GM21515 (cell line): ENCODE data around the gene ZMYND12.

ENCODE experiments used
- ATAC-seq: cut with Tn5 transposase; IDR thresholded peaks from one replicate; pipeline ENCODE4 v1.9.1; 2021; ENCODE audit not compliant: unreplicated experiment

The ZMYND12 gene

DNA sequence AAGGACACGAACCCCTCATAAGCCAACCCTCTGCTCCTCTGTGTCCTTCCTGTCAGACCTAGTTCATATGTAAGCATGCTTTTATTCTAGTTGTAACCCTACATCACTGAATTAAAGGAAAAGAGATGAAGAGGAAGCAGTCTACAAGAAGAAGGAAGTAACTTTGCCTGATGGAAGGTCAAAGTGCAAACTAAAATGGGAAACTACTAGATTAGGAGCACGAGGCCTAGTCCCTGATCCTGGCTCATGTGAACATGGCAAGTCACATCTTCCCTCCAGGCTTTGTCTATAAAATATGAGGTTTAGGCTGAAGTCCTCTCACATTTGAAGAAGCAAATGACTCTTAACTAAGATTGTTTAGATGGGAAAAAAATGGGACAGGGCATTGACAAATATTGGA lies 13.2 kb downstream of the ZMYND12 start:
- ATAC-seq = no peak

DNA sequence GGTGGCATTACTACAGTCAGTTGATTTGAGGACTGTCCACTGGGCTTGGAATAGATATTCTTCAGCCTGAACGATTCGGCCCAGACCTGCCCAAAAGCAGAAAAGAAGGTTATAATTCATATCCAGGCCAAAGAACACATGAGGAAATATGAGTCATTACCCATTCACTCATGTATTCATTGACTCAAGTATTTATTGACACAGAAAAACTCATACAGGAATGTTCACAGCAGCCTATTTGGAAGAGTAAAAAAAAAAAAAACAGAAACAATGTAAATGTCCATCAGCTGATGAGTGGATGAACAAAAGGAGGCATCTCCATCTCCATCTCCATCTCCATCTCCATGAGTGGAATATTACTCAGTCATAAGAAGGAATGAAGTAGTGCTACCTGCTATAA lies 15.9 kb downstream of the ZMYND12 start:
- no peak for ATAC-seq

DNA sequence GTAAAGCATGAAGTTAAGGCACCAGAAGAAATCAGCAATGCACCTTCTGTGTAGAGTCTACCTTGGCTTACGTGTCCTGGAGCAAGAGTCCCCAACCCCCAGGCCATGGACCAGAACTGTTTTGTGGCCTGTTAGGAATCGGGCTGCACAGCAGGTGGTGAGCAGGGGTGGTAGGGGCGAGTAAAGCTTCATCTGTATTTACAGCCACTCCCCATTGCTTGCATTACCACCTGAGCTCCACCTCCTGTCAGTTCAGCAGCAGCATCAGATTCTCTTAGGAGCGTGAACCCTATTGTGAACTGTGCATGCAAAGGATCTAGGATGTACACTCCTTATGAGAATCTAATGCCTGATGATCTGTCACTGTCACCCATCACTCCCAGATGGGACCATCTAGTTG lies 21.5 kb downstream of the ZMYND12 start:
- no peak for ATAC-seq

DNA sequence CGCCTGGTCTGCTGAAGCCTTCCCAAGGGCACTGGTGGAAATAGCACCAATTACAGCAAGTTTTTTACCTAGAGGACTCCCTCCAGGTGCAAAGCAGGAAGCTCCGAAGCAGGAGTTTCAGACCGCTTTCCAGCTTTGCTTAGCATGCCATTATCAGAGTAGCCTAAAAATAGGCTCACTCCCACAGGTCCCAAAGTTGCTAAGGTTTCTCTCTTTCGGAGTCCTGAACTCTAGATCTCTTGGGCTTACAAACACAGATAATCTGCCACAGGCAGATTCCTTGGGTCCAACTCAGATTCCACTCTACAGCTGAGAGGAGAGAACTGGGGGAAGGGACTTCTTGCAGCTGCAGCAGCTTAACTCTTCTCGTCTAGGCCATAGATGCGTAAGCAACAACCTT lies 22.5 kb downstream of the ZMYND12 start:
- ATAC-seq = no peak

DNA sequence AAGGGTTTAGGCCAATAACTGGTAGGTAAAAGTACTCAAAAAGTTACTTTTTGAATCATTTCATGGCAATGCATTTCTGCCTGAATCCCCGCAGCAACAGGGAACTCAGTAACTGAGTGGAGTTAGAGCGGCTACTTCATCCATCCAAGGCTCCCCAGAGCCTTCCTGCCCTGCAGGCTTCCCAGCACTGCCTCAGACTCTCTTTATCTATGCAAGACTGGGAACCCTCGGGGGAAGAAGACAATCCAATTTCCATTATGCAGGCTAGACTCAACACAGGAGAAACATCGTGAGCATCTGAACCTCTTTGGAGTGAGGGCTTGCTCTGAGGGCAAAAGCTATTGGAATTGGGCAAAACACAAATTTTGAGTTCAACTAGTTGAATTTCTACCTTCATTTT lies 23.1 kb downstream of the ZMYND12 start:
- ATAC-seq = no peak

DNA sequence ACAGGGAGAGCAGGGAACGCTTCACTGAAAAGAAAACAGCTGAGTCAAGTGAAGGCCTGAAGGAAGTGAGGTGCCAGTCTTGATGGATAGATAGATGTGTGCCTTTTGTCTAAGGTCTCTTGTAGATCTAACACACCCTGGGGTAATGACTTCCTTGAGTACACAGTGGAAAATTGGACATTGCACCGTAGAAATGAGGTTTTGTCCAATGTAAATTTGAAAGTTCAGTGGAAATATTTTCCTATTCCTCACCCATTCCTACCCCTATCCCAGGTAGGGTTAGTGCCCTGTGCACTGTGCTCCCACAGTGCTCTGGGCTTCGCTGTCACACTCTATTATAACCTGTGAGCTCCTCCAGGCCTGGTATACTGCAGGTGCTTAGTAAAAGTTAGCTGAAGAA lies 24.3 kb downstream of the ZMYND12 start:
- ATAC-seq = no peak

DNA sequence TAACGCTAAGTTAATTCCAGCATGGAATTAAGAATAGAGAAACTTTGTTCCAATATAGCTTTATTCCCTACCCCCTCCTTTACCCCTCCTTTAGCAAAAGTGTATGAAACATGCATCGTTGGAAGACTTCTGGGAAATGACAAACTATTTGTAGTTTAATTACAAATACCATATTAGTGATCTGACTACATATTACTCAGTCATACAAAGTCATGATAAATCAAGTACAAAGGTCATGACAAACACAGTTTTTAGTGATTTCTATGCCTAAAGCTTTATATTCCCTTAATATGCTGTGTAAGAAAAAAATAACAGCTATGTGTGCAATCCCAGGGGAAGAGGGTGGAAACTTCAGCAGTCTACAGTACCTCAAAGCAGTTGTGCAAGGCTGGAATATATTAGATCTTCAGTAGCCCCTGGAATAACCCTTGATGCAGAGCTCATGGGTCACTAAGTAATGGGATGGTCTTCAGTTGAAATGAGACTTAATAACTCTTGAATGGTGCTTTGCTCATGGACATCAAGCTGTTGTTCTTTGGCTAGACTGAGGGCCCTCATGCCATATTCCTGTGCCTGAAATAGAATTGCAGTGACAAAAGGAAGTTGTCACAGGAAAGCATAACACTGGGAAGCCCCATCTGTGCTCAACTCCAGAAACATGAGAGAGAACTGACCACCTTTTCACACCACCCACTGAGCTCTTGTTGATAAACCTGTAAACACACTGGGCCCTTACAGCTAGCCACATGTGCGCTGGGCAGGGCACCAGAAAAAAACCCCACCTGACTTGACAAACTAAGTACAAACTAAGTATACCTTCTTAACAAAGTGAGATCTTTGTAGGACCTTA lies 25.3 kb downstream of the ZMYND12 start:
- no peak for ATAC-seq

DNA sequence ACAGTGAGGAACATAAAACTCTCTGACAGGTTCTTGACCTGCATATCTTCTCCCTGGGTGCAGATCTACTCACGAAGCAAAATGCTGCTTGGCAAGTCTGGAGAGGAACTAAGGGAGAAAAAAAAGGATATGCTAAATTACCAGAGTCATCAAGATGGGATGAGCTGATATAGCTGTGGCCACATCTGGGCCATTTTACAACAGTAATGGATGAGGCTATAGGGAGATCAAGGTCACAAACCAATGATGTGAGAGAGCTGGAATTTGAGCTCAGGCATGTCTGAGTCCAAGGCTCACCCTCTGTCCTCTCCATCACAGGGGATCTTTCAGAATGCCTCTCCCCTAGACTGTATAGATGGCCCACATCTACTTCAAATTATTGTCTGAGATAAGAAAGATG lies 26.2 kb downstream of the ZMYND12 start:
- no peak for ATAC-seq

DNA sequence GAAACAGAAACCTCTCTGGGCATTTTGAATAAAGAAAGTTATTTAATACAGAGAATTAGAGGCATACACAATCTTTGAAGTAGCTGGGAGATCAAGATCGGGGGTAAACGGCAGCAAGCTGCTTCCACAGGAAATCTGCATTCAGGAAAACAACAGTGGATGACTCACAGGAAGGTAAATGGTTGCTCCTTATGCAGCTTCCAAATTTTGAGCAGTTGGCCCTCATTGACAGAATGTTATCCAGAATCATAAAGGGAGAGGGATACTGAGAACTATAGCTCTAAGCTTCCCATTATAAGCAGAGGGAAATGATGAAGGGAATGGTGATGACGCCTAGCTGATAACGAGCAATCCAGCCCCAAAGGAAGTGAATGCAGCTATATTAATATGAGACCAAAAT lies 28.6 kb downstream of the ZMYND12 start:
- no peak for ATAC-seq

DNA sequence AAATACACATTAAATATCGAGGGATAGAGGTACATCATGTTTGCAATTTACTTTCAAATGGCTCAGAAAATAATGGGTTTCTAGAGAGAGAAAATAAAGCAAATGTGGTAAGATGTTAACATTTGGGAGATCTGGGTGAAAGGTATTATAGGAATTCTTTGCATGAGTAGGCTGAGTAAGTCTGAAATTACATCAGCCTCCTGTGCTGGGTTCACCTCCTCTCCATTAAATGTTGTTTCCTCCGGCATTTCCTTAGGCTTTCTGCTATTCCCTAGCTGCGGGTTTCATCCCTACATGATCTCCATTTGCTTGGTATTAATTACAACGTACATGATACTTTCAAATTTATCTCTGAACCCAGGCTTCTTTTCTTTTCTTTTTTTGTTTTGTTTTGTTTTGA lies 31.6 kb downstream of the ZMYND12 start:
- ATAC-seq = no peak

DNA sequence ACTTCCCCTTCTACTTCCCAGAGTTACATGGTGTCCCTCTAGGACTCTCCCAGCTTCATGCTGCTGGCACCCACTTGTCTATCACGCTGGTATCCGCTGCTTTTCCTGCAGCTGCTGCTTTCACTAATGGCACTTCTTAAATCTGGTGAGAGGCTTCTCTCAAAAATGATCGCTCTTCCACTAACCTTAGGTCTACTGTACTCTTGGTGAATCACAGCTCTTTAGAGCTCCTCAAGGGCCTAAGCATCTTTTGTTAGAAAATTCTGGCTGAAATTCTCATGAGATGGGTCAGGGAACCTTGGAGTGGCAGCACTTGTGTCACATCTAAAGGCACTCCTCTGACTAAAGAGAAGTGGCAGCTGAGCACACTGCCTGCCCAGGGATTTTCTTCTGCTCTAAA lies 32.1 kb downstream of the ZMYND12 start:
- ATAC-seq = no peak

DNA sequence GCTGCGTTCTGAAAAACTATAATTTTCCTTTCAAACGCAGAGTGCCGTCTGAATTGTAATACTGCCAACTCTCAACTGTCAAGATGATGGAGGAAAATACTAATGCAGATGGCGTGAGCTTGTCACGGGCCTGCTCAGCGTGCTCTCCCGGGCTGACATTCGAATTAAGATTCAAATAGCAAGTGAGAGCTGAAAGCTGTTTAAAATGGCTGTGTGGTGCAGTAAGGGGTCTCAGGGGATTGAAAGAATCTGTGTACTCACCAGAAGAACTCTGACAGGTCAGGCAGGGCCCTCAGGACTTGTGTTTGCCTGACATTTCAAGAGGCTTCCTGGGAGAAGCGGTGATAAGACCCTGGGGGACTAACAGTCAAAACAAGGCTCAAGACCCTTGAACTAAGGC lies 33.1 kb downstream of the ZMYND12 start:
- no peak for ATAC-seq

DNA sequence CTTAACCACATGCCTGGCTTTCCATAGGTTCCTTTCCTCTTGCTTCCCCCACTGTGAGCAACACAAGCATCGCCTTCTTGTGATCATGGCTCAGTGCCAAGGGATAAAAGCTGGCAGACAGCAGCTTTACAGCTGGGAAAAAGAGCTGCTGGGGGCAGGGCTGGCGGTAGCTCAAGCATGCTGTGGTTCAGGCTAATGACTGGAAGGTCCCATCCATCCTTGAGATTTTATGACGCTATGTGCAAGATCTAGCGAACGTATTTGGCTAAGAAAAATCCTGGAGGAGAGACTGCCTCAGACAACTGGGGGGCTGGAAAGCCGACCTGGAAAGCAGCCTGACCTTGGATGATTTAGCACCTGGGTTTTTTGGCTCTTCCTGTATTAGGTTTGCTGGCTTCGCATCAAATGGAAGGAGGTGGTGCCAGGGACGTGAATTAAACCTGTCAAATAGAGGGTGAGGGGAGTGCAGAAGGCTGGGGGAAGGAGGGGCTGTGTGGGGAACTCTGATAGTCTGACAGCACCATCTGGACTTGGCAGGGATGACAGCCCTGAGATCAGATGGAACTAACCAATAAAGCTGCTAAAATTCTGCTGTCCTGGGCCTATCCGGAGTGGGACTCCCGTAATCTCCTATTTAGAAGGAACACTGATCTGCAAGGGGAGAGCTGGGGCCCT lies 34.8 kb downstream of the ZMYND12 start:
- ATAC-seq = no peak

DNA sequence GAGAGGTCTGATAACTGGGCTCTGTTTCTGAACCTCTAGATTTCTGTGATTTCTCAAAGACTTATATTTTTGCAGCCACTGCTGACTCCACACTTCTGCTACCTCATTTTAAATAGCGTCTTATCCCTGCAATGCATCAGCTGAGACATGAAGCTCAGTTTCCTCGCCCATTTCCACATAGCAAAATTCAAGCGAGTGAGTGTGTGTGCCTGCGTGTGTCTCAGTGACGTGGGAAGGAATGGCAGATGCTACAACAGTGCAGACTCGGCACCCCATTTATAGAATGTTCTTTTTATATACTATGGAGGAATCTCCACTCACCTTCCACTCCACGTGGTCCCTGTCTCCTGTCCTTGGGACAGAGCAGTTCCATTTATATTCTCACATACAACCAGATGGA lies 35.7 kb downstream of the ZMYND12 start:
- no peak for ATAC-seq

DNA sequence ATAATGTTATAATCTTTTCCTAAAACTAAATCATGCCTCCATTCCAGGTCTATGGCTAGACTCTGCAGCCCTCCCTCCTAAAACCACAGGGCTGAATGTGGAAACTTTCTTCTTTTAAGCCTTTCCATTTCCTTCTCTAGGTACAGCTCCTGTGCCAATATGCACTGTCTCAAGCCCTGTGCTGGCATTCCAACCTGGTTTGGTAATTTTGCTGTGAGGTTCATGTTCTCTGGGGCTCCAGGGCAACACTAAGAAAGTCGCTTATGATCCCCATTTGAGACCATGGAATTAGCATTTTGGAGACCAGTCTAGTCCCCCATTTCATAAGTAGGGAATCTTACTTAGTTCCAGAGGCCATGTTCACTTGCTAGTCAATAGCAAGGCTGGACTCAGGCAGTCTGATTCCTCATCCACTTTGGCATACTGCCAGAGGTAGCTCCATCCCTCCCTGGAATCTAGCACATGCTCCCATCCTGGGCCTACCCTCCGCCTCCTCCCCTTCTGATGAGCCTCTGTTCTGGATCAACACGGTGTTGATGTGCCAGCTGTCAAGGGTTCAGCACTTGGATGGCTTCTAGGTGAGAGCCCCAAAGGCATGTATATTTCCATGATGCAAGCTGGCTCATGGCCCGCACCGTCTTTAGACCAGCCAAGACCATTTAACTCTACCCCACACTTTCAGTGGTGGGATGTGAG lies 36.5 kb downstream of the ZMYND12 start:
- no peak for ATAC-seq

DNA sequence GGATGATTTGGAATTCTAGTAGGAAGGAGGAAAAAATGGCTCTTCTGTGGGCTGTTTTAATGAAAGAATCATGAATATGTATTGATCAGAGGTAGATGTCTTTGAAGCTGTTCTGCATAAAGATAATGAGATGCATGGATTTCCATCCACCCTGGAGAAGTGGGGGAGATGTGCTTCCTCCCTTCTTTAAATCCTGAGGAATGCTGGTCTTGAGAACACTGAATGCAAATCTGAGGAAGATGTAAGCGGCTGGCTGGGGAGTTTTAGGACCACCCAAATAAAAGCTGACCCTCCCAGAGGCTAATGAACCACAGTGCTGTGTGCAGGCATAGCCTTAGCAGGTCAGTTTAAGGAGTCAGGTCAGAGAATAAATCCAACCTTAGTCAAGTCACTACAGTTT lies 37.3 kb downstream of the ZMYND12 start:
- no peak for ATAC-seq

DNA sequence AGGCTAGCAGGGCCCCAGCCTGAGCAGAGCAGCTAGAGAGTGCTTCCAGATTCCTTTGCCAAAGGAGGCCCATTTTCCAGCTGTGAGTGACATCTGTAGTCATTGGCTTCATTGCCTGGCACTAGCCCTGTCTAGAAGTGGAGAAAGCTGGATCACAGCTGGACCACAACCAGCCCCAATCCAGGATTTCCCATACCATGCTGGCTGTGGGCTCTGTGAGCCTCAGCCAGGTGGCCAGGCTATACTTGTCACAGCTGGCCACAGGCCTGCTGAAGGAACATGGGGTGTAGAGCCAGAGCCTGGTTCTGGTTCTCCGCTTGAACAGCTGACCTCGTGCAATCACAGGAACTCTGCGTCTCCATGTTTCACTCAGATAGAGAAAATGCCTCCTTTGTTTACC lies 38.7 kb downstream of the ZMYND12 start:
- no peak for ATAC-seq

DNA sequence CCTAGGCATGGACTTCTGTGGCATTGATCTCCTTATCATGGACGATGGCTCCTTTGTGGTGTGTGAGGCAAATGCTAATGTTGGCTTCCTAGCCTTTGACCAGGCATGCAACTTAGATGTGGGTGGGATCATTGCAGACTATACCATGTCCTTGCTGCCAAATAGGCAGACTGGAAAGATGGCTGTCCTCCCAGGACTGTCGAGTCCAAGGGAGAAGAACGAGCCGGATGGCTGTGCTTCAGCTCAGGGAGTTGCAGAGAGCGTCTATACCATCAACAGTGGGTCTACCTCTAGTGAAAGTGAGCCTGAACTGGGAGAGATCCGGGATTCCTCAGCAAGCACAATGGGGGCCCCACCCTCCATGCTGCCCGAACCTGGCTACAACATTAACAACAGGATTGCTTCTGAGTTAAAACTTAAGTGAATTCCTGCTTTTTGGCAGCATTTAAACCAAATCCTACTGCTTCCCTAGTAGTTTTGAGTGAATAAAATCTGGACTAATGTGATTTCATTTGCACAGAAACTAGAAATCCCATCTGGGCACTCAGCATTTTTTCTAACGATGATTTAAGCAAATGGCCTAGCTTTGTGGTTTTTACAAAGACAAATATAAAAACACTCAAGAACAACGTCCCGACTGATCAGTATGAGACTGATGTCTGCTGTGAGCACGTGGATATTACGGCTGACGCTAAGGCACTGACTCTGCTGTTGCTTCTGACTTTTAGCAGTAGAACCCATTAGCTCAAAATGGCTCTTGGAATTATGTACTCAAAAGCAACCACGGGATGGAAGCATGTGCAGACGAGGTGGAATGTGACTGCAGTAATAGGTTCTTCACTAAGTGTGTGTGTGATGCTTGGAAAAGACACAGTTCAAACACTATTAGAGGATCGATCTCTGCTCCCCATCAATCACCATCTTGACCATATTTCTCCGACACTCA lies 41.0 kb downstream of the ZMYND12 start:
- ATAC-seq = no peak

DNA sequence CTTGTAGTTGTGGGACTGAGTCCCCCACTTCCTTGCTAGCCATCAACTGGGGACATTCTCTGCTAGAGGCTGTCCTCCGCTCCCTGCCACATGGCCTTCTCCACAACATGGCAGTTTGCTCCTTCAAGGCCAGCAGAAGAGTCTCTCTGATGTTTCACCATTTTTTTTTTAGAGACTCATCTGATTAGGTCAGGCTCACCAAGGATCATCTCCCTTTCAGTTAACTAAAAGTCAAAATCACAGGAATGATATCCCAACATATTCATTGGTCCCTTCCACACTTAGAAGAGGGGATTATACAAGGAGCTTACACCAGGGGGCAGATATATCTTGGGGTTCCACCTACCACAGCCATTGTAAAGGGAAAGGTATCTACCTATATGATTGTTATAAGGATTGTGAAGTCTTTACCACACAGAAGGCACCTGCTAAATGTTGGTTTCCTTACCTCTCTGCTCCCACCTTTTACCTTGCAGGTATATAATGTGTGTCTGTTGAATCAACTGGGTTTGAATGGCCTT lies 51.9 kb downstream of the ZMYND12 start:
- no peak for ATAC-seq

DNA sequence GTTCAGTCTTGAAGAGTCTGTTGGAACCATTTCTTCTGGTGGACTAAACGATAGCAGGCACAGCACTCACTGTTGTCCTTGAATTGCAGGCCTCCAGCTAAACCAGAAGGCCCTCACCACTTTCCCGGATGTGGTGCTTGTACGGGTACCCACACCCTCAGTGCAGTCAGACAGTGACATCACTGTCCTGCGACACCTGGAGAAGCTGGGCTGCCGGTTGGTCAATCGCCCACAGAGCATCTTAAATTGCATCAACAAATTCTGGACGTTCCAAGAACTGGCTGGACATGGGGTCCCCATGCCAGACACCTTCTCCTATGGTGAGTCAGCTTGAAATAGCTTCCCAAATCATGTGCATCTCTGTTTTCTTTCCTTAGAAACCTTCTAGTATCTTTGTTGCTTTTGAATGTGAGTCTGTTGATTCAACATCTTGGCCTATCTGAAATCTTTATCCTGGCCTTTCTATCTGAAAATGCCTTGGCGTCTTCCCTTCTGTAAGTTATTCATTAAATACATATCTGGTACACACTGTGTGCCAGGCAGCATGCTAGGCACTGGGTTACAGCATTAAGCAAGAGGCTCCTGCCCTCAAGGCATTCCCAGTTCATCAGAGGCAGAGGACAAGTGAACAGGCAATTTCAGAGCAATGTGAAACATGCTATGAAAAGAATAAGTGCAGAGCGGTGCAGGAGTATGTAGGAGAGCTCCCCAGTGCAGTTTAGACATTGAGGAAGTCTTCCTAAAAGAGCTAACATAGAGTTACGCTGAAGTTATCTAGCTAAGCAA lies 56.3 kb downstream of the ZMYND12 start:
- no peak for ATAC-seq
